ENCODE measurements around the gene CLBA1.
A peak's percentile ranks its signal among the peaks of the same experiment; 100 is the strongest.

Gene CLBA1

GRCh38 chr14:104985675-104986486, at the start of gene CLBA1:
Gene CLBA1, plus strand, starts transcription at chr14:104985788. Its CDS starts 644 bp downstream, at chr14:104986432.
- peak; percentile 84 for DNase-seq
- Histone ChIP-seq H3K36me3 (replicated peaks; ENCODE audit: insufficient read depth, low read length) (no peaks in the 10 kb centered on the region), H3K4me3 (ENCODE audit: low read length) (peak within 1 kb of the TSS; percentile 58), H3F3A (ENCODE audit: insufficient read depth, low read length) (no peaks in the 10 kb centered on the region), H2AFZ (ENCODE audit: low read length) (no peak within 1 kb of the TSS), H3K27me3 (replicated peaks; ENCODE audit: insufficient read depth, low read length) (peaks cover 24% of the 10 kb centered on the region), H3K79me2 (ENCODE audit: low read length) (no peaks in the 10 kb centered on the region), H3K9ac (ENCODE audit: low read length) (peak within 1 kb of the TSS; percentile 33; the same call in 1 of the 2 replicates), H3K9me3 (replicated peaks; ENCODE audit: insufficient read depth, low read length) (no peaks in the 10 kb centered on the region), H3K27ac (ENCODE audit: low read length) (no peak within 1 kb of the TSS), H4K20me1 (ENCODE audit: insufficient read depth, low read length) (no peaks in the 10 kb centered on the region), H3K9me2 (replicated peaks; ENCODE audit: insufficient read depth, low read length) (no peaks in the 10 kb centered on the region), H3K4me2 (ENCODE audit: low read depth, low read length) (peak within 1 kb of the TSS; percentile 66), H3K4me1 (ENCODE audit: low read length) (no peaks in the 10 kb centered on the region)
- TF ChIP-seq EZH2 (optimal IDR thresholded peaks at IDR 0.05; ENCODE audit: low read depth, low read length) = no peak
- TF ChIP-seq EZH2phosphoT487 (IDR thresholded peaks at IDR 0.05; ENCODE audit: low read length) = no peak
- TF ChIP-seq CTCF (IDR thresholded peaks at IDR 0.05; ENCODE audit: low read length) = no peak

- Histone ChIP-seq H3K4me2 (ENCODE audit: low read depth, low read length) (no peak overlapping the region), H3K4me3 (ENCODE audit: low read length) (no peak overlapping the region), H4K20me1 (ENCODE audit: insufficient read depth, low read length) (no peaks in the 10 kb centered on the region), H3K27me3 (replicated peaks; ENCODE audit: insufficient read depth, low read length) (peaks cover 45% of the 10 kb centered on the region), H3K36me3 (replicated peaks; ENCODE audit: insufficient read depth, low read length) (no peaks in the 10 kb centered on the region), H3K79me2 (ENCODE audit: low read length) (no peaks in the 10 kb centered on the region), H3K27ac (ENCODE audit: low read length) (no peak overlapping the region), H2AFZ (ENCODE audit: low read length) (no peak overlapping the region), H3K9ac (ENCODE audit: low read length) (no peak overlapping the region), H3K9me3 (replicated peaks; ENCODE audit: insufficient read depth, low read length) (no peaks in the 10 kb centered on the region), H3F3A (ENCODE audit: insufficient read depth, low read length) (no peaks in the 10 kb centered on the region), H3K9me2 (replicated peaks; ENCODE audit: insufficient read depth, low read length) (no peaks in the 10 kb centered on the region), H3K4me1 (ENCODE audit: low read length) (no peaks in the 10 kb centered on the region)
- TF ChIP-seq CTCF (IDR thresholded peaks at IDR 0.05; ENCODE audit: low read length) (no peak), EZH2 (optimal IDR thresholded peaks at IDR 0.05; ENCODE audit: low read depth, low read length) (no peak), EZH2phosphoT487 (IDR thresholded peaks at IDR 0.05; ENCODE audit: low read length) (no peak)
- DNase-seq = no peak
Measured at GRCh38 chr14:104935955-104936354, 49.6 kb upstream of the CLBA1 start.

- H3K27ac ChIP-seq (ENCODE audit: low read length) = no peak overlapping the region
- H3K4me2 ChIP-seq (ENCODE audit: low read depth, low read length) = no peak overlapping the region
- no peaks in the 10 kb centered on the region for H3F3A ChIP-seq (ENCODE audit: insufficient read depth, low read length)
- DNase-seq = no peak
- H3K4me3 ChIP-seq (ENCODE audit: low read length) = no peak overlapping the region
- TF ChIP-seq EZH2phosphoT487 (IDR thresholded peaks at IDR 0.05; ENCODE audit: low read length) (no peak), CTCF (IDR thresholded peaks at IDR 0.05; ENCODE audit: low read length) (no peak), EZH2 (optimal IDR thresholded peaks at IDR 0.05; ENCODE audit: low read depth, low read length) (no peak)
- H3K9me3 ChIP-seq (replicated peaks; ENCODE audit: insufficient read depth, low read length) = no peaks in the 10 kb centered on the region
- no peaks in the 10 kb centered on the region for H3K4me1 ChIP-seq (ENCODE audit: low read length)
- H3K9me2 ChIP-seq (replicated peaks; ENCODE audit: insufficient read depth, low read length) = no peaks in the 10 kb centered on the region
- no peaks in the 10 kb centered on the region for H3K79me2 ChIP-seq (ENCODE audit: low read length)
- H2AFZ ChIP-seq (ENCODE audit: low read length) = no peak overlapping the region
- no peak overlapping the region for H3K9ac ChIP-seq (ENCODE audit: low read length)
- no peaks in the 10 kb centered on the region for H3K36me3 ChIP-seq (replicated peaks; ENCODE audit: insufficient read depth, low read length)
- H3K27me3 ChIP-seq (replicated peaks; ENCODE audit: insufficient read depth, low read length) = peaks cover 45% of the 10 kb centered on the region
- H4K20me1 ChIP-seq (ENCODE audit: insufficient read depth, low read length) = no peaks in the 10 kb centered on the region
Measured at GRCh38 chr14:104936361-104937155, 49.0 kb upstream of the CLBA1 start.

Data from MM.1S (cell line).